Prostate gland (tissue), 2 donors: ENCODE measurements around the gene DOCK4.

Experiments
- POLR2A ChIP-seq: fragments of 450-650 bp; IDR thresholded peaks from one replicate; pipeline ENCODE4 v1.6.1; 2016; ENCODE audit warnings: antibody characterized with exemption, mild to moderate bottlenecking
- TF ChIP-seq, protein P1 (sequence below), 4 experiments: fragments of 200-600 bp in 2 of 4; fragments of 450-650 bp in 2 of 4; sonication (generic) in 2 of 4; IDR thresholded peaks; 1 replicate in 3 of 4; 2 replicates in 1 of 4; pipeline ENCODE4 v1.5.1; 2016 to 2019; ENCODE audit warnings: antibody characterized with exemption in 4 of 4, mild to moderate bottlenecking in 2 of 4, moderate library complexity in 2 of 4

DNA sequence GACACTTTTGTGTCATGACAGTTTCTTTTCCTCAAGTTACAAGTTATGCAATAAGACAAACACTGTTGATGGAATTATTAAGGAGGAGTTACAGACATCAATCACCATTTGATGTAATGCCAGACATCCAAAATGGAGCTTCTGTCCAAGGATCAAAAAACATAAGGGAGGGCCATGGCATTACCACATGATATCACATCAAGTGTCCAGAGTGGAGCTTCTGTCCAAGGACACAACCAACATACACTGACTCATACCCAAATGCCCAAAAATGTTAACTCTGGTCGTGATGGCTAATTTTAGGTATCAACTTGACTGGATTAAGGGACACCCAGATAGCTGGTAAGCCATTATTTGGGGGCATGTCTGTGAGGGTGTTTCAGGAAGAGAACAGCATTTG, 140.4 kb downstream of the DOCK4 start:
- TF ChIP-seq POLR2A = no peak
- TF ChIP-seq, protein P1, sequence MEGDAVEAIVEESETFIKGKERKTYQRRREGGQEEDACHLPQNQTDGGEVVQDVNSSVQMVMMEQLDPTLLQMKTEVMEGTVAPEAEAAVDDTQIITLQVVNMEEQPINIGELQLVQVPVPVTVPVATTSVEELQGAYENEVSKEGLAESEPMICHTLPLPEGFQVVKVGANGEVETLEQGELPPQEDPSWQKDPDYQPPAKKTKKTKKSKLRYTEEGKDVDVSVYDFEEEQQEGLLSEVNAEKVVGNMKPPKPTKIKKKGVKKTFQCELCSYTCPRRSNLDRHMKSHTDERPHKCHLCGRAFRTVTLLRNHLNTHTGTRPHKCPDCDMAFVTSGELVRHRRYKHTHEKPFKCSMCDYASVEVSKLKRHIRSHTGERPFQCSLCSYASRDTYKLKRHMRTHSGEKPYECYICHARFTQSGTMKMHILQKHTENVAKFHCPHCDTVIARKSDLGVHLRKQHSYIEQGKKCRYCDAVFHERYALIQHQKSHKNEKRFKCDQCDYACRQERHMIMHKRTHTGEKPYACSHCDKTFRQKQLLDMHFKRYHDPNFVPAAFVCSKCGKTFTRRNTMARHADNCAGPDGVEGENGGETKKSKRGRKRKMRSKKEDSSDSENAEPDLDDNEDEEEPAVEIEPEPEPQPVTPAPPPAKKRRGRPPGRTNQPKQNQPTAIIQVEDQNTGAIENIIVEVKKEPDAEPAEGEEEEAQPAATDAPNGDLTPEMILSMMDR (IDR thresholded peaks at IDR 0.05) = no peak
